HEK293 (cell line): Measurements from ENCODE around the gene PDIA3.

Experiments
- BCL6B ChIP-seq: fragments of 450-650 bp; formaldehyde crosslinking; IDR thresholded peaks from 2 replicates; pipeline ENCODE4 v1.5.1; 2017; ENCODE audit warnings: missing biosample characterization, missing genetic modification characterization
- GLIS2 ChIP-seq: fragments of 450-650 bp; formaldehyde crosslinking; IDR thresholded peaks from 2 replicates; pipeline ENCODE4 v1.5.1; 2016; ENCODE audit warnings: missing biosample characterization, missing genetic modification characterization
- IKZF3 ChIP-seq: fragments of 450-650 bp; IDR thresholded peaks from 2 replicates; pipeline ENCODE4 v1.5.0; 2018; ENCODE audit warnings: missing biosample characterization, mild to moderate bottlenecking, missing genetic modification characterization, moderate library complexity
- KLF7 ChIP-seq: fragments of 450-650 bp; formaldehyde crosslinking; IDR thresholded peaks from 2 replicates; pipeline ENCODE4 v1.5.1; 2016; ENCODE audit warnings: missing biosample characterization, missing genetic modification characterization, borderline replicate concordance
- KLF9 ChIP-seq: fragments of 450-650 bp; formaldehyde crosslinking; IDR thresholded peaks from 2 replicates; pipeline ENCODE4 v1.5.1; 2016; ENCODE audit warnings: missing biosample characterization, missing genetic modification characterization, low read depth
- MEIS1 ChIP-seq: sonication (generic); formaldehyde crosslinking; IDR thresholded peaks from 2 replicates; pipeline ENCODE4 v1.8.1; 2022; ENCODE audit warnings: missing genetic modification reagents, mild to moderate bottlenecking, borderline replicate concordance
- PRDM10 ChIP-seq: fragments of 450-650 bp; formaldehyde crosslinking; IDR thresholded peaks from 2 replicates; pipeline ENCODE4 v1.5.1; 2016; ENCODE audit warnings: missing biosample characterization, missing genetic modification characterization
- TSHZ1 ChIP-seq: fragments of 450-650 bp; formaldehyde crosslinking; IDR thresholded peaks from 2 replicates; pipeline ENCODE4 v1.5.1; 2016; ENCODE audit warnings: missing biosample characterization, missing genetic modification characterization, borderline replicate concordance
- ZBTB10 ChIP-seq: fragments of 450-650 bp; formaldehyde crosslinking; IDR thresholded peaks from 2 replicates; pipeline ENCODE4 v1.5.1; 2016; ENCODE audit warnings: missing biosample characterization, missing genetic modification characterization
- ZBTB17 ChIP-seq: fragments of 450-650 bp; formaldehyde crosslinking; IDR thresholded peaks from 2 replicates; pipeline ENCODE4 v1.5.1; 2016; ENCODE audit warnings: missing biosample characterization, missing genetic modification characterization
- ZBTB7A ChIP-seq: fragments of 450-650 bp; formaldehyde crosslinking; IDR thresholded peaks from 2 replicates; pipeline ENCODE4 v1.5.1; 2016; ENCODE audit warnings: low read depth, missing biosample characterization, missing genetic modification characterization
- ZNF138 ChIP-seq: fragments of 450-650 bp; formaldehyde crosslinking; IDR thresholded peaks from 2 replicates; pipeline ENCODE4 v1.5.1; 2016; ENCODE audit warnings: missing biosample characterization, missing genetic modification characterization, borderline replicate concordance
- ZNF140 ChIP-seq: fragments of 450-650 bp; formaldehyde crosslinking; IDR thresholded peaks from 2 replicates; pipeline ENCODE4 v1.5.1; 2016; ENCODE audit warnings: missing biosample characterization, missing genetic modification characterization
- ZNF174 ChIP-seq: fragments of 450-650 bp; formaldehyde crosslinking; IDR thresholded peaks from 2 replicates; pipeline ENCODE4 v1.5.0; 2017; ENCODE audit warnings: missing biosample characterization, mild to moderate bottlenecking, missing genetic modification characterization
- ZNF18 ChIP-seq: fragments of 450-650 bp; formaldehyde crosslinking; IDR thresholded peaks from 2 replicates; pipeline ENCODE4 v1.5.1; 2016; ENCODE audit warnings: missing biosample characterization, missing genetic modification characterization
- ZNF239 ChIP-seq: fragments of 450-650 bp; formaldehyde crosslinking; IDR thresholded peaks from 2 replicates; pipeline ENCODE4 v1.5.1; 2016; ENCODE audit warnings: missing biosample characterization, missing genetic modification characterization
- ZNF302 ChIP-seq: fragments of 450-650 bp; formaldehyde crosslinking; IDR thresholded peaks from 2 replicates; pipeline ENCODE4 v1.5.1; 2016; ENCODE audit warnings: missing biosample characterization, missing genetic modification characterization, low read depth
- ZNF341 ChIP-seq: fragments of 450-650 bp; formaldehyde crosslinking; IDR thresholded peaks from 2 replicates; pipeline ENCODE4; 2016; ENCODE audit warnings: low read depth, missing biosample characterization, missing genetic modification characterization
- ZNF48 ChIP-seq: fragments of 450-650 bp; formaldehyde crosslinking; IDR thresholded peaks from 2 replicates; pipeline ENCODE4 v1.5.1; 2016; ENCODE audit warnings: missing biosample characterization, missing genetic modification characterization
- ZNF549 ChIP-seq: fragments of 450-650 bp; IDR thresholded peaks from 2 replicates; pipeline ENCODE4 v1.5.1; 2018; ENCODE audit warnings: missing biosample characterization, missing genetic modification characterization, mild to moderate bottlenecking, inconsistent platforms, moderate library complexity
- ZNF555 ChIP-seq: fragments of 450-650 bp; formaldehyde crosslinking; conservative IDR thresholded peaks from 2 replicates; pipeline ENCODE4 v1.5.1; 2017; ENCODE audit warnings: missing biosample characterization, mild to moderate bottlenecking, missing genetic modification characterization, inconsistent platforms
- ZNF654 ChIP-seq: fragments of 450-650 bp; formaldehyde crosslinking; IDR thresholded peaks from 2 replicates; pipeline ENCODE4 v1.5.1; 2016; ENCODE audit warnings: low read depth, missing biosample characterization, missing genetic modification characterization
- ZNF692 ChIP-seq: fragments of 450-650 bp; formaldehyde crosslinking; IDR thresholded peaks from 2 replicates; pipeline ENCODE4 v1.5.1; 2016; ENCODE audit warnings: missing biosample characterization, missing genetic modification characterization
- ZNF76 ChIP-seq: fragments of 450-650 bp; formaldehyde crosslinking; IDR thresholded peaks from 2 replicates; pipeline ENCODE4; 2016; ENCODE audit warnings: low read depth, missing biosample characterization, missing genetic modification characterization, borderline replicate concordance

PDIA3 gene

GRCh38 chr15:43791993-43792760 lies 45.9 kb downstream of the PDIA3 start, which contains the start of gene SERF2 (continued):
- TF ChIP-seq ZNF48 (no peak), GLIS2 (peak; percentile 61), ZNF302 (no peak), IKZF3 (tag by site-specific recombination) (no peak), ZNF341 (tag by site-specific recombination) (peak; percentile 35), ZNF174 (tag by site-specific recombination) (no peak), ZBTB17 (peak; percentile 70), KLF9 (tag by site-specific recombination) (peak; percentile 66), TSHZ1 (tag by site-specific recombination) (no peak), PRDM10 (tag by site-specific recombination) (peak; percentile 77), ZNF138 (no peak), ZNF140 (tag by site-specific recombination) (no peak), ZNF18 (tag by site-specific recombination) (no peak), ZNF239 (no peak), ZBTB10 (tag by site-specific recombination) (peak; percentile 92; the same call in 1 of the 2 replicates), ZNF692 (0 out of 2 replicates have a peak, but pooled peaks have one; percentile 35), MEIS1 (CRISPR knock-in tag) (no peak), ZBTB7A (tag by site-specific recombination) (0 out of 2 replicates have a peak, but pooled peaks have one; percentile 33), ZNF549 (tag by site-specific recombination) (no peak), KLF7 (tag by site-specific recombination) (0 out of 2 replicates have a peak, but pooled peaks have one; percentile 49), ZNF555 (tag by site-specific recombination) (no peak), ZNF654 (tag by site-specific recombination) (no peak), ZNF76 (tag by site-specific recombination) (no peak; the same call in 1 of the 2 replicates), BCL6B (tag by site-specific recombination) (no peak)
